HG02623 (cell line): Measurements from ENCODE around the gene TREML2.
"Not testable (repeated sequence)": the region's sequence is repeated elsewhere in the genome, so short reads cannot be mapped to it uniquely, and the experiment has no call there.

Experiments
- ATAC-seq: cut with Tn5 transposase; IDR thresholded peaks from one replicate; pipeline ENCODE4 v1.9.1; 2021; ENCODE audit warnings: moderate library complexity; ENCODE audit not compliant: unreplicated experiment

Gene TREML2

DNA sequence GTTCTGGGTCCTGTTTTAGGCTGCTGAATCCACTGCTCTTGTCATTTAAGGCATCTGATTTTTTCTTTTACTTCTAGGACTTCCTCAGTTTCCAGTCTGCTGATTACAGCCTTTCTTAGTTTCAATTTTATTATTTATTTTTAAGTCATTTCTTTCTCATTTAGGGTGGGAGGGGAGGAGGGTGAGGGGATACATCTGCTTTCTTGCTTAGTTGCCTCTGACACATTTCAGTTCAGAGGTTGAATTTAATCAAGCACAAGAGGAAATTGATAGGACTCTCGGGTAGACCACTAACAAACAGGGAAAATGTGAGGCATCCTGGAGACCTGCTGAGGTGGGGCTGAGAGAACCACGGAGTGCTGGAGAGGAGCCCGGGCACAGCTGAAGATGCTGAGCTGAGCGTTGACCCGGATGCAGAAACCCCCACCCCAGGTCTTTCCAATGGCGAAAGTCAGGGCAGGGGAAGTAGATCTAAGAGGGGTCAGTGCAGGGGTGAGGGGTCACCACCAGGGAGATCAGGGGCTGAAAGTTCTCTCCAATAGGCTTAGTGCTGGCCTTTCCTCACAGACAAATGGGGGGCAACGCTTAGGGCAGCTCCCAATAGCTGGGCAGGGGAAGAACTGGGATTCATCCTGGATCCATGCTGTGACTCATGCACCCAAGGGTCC lies 7.6 kb upstream of the TREML2 start:
- no peak for ATAC-seq

DNA sequence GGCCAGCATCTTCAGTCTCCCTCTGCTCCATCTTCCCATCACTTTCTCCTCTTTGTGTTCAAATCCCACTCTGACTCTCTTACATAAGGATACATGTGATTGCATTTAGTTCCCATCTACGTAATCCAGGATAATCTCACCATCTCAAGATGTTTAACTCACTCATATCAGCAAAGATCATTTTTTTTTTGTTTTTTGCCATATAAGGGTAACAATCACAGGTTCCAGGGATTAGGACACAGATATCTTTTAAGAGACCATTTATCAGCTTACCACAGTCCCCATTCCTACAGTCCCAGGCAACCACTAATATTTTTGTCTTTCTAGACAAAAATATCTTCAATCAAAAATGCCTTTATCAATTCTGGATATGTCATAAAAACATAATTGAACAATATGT lies 3.2 kb upstream of the TREML2 start:
- no peak for ATAC-seq

- no peak for ATAC-seq
These were observed 820 bp upstream of the TREML2 start for GRCh38 chr6:41201764-41202173.

GRCh38 chr6:41200296-41200900 lies 551 bp downstream of the TREML2 start:
- ATAC-seq, result peak; percentile 13

DNA sequence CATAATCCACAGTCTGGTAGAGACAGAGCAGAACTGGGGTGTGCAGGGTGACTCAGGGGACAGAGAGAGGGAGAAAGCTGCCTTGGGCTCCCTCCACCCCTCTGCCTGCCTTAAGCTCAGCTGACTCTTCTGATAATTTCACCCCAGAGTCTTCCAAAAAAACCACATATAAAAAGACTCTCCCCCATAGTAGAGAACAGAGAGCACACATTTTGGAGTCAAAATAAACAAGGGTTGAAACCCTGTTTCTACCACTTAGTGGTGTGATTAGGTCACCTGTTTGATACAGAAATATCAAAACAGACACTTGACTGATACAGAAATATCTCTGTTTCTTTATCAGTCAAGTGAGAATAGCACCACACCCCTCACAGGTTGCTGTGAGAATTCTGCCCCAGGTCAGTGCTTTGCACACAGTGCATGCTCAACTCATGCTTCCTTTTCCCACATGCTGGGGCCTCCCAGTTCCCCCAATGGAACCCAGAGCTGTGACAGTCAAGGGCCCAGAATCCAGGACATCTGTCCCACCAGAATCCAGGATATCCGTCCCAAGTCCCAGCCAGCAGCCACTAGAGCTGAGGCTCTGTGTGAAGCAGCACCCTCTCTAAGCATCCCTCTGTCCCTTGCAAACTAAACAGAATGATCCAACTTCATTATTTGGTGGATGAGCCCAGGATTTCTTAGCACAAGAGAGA lies 1.2 kb downstream of the TREML2 start:
- peak; percentile 51 for ATAC-seq

DNA sequence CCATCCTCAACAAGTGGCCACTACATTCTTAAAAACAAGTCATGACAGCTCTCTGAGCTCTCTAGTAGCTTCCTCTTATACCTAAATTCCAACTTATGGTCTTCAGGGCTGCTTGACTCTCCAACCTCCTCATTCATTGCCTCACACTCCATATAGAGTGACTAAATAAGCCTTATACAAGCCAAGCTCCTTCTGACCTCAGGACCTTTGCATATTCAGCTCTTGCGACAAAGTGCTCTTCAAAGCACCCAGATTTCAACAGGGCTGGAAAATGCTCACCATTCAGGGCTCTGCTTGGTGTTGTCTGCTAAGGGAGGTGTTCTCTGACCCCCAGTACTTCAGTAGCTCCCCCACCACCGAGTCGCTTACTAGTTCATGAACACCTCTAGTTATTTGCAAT lies 3.7 kb downstream of the TREML2 start:
- ATAC-seq, result no peak

DNA sequence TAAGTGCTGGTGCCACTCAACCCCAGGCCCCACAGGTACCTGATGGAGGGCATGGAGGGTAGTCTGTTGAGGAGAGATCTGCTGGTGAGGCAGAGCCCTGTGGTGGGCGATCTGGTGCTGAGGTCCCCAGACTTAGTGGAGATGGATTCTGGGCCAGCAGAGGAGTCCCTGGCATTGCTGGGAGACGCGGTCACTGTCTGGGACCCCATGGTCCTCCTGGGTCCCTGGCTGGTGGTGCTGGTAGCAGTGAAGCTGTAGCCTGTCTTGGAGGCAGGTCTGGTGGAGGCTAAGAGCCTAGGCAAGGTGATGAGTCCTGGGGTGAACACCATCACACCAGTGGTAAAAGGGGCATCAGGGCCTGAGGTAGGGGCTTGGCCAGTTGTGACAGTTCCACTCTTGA lies 6.6 kb downstream of the TREML2 start:
- ATAC-seq, result no peak

DNA sequence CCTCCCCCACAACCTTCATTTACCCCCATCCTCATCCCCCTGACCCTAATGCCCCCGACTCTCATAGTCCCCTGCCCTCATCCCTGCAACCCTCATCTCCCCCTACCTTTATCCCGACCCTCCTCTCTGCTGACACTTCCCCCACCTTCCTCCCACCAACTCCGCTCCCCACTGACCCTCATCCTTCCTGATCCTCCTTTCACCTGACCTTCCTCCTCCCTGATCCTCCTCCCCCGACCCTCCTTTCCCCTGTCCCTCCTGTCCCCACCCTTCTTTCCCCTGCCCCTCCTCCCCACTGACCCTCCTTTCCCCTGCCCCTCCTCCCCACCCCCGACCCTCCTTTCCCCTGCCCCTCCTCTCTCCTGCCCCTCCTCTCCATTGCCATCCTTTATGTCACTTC lies 7.1 kb downstream of the TREML2 start:
- no peak for ATAC-seq

- ATAC-seq, result no peak
These were observed 7.7 kb downstream of the TREML2 start for GRCh38 chr6:41193171-41193734.

DNA sequence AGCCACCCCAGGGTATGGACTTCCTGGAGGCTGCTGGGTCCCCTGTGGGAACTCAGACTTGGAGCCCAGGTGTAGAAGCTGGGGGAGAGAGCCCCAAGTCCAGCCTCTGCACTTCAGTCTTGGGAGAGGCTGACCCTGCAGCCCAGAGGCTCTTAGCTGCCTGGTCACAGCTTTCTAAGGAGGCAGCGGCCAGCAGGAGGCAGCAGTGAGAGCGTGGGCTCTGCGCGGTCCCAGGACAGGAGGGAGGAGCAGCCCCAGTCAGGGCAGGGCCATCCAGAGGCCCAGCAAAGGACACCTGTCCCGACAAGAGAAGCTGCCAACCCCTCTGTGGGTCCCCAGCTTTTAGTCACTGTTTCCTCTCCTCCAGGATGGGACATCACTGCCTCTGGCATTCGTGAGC lies 9.4 kb downstream of the TREML2 start:
- ATAC-seq, result no peak

GRCh38 chr6:41190791-41191190 lies 10.2 kb downstream of the TREML2 start:
- no peak for ATAC-seq

GRCh38 chr6:41189967-41190366 lies 11.0 kb downstream of the TREML2 start:
- no peak for ATAC-seq

- ATAC-seq, result not testable (repeated sequence)
These were observed 11.9 kb downstream of the TREML2 start for GRCh38 chr6:41189046-41189445.

DNA sequence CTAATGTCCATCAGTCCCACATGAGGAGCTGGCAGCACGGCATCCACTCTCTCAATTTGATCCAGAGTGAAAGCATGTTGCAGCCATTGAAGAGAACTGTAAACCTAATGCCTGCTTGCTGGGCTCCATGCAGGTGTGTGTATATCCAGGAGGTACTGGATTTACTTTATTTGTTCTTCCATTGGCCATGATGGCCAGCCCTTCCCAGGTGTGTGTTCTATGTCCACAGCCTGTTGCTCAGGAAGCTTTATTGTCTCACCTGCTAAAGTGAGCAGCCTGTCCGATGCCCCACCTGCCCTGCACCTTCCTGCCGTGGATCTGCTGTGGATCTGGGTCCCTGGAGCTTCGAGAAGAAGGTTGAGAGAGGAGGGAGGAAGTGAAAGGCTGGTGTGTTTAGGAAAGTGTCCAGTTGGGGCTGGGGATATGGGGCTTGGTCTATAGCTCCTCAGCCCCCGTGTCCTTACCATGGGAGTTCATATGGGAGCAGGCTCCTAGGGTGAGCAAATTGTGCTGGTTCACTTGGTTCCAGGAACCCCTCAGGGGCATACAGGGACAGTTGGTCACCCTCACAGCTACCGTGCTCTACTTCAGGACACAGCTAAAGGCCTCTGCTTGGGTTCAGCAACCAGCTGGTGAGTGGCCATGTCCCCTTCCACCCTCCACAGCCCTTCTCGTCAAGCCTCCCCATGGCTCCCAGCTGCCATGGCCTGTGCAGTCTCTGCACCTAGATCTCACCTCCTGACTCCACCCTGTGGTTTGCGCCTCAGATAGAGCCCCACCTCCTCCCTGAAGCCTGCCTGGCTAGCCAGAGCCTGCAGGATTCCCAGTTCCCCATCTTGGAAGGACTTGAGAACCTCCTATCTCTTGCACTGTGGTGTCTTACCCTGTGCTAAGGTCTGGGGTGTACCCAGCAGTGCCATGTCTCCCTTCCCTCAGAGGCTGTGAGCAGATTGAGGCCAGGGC lies 12.7 kb downstream of the TREML2 start:
- ATAC-seq, result no peak

GRCh38 chr6:41186031-41186562 lies 14.9 kb downstream of the TREML2 start:
- ATAC-seq, result no peak

DNA sequence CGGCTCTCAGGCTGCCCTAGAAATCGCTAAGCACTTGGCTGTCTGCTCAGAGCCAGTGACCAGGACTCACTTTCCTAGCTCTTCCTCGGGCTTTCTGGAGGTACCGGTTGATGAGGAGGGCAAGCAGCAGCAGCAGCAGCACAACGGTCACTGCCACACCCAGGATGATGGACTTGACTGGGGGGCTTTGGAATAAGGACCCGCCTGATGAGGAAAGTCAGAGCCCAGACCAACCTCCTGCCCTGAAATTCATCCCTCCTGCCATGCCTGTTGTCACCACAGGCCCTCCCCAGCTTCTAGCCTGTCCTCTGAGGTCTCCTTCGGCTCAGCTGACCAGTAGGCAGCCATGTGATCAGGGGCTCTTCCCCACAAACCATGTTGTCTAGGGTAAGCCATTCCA lies 16.2 kb downstream of the TREML2 start:
- no peak for ATAC-seq

- ATAC-seq, result no peak
These were observed 18.6 kb downstream of the TREML2 start for GRCh38 chr6:41182069-41183034.

GRCh38 chr6:41181566-41181965 lies 19.4 kb downstream of the TREML2 start:
- no peak for ATAC-seq

DNA sequence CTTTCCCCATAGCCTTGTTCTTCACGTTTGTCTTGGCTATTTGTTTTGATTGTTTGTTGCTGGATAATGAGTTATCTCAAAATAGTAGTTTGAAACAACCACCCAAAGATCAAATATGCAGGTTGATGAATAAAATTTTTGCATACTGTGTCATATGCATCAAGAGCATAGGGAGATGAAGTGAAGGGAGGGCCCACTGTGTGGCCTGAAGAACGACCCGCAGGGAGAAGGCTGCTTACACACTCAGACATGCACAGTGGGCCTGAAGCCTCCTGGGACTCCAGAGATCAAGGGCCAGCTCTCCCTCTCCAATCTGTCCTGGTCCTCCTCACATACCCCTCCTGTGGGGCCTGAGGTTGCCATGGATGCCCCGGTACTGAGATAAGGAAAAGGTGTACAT lies 21.8 kb downstream of the TREML2 start:
- no peak for ATAC-seq
